KMS-11 (cell line): Measurements from ENCODE around the gene TTLL11.

ENCODE experiments used
- H2AFZ ChIP-seq: fragments of 200-600 bp; sonication (generic); 2 replicates; pipeline ENCODE4 v1.6.1; 2016; ENCODE audit warnings: antibody characterized with exemption, mixed run types, low read depth
- H3K27ac ChIP-seq: fragments of 200-600 bp; sonication (generic); 2 replicates; pipeline ENCODE4 v1.6.1; 2016; ENCODE audit warnings: mild to moderate bottlenecking, mixed run types
- H3K27me3 ChIP-seq: fragments of 200-600 bp; sonication (generic); 2 replicates; pipeline ENCODE4 v1.6.1; 2017; ENCODE audit warnings: mild to moderate bottlenecking, low read depth, mixed run types, moderate library complexity; ENCODE audit not compliant: insufficient read depth
- H3K36me3 ChIP-seq: fragments of 200-600 bp; sonication (generic); 2 replicates; pipeline ENCODE4 v1.6.1; 2017; ENCODE audit warnings: mild to moderate bottlenecking, mixed run types; ENCODE audit not compliant: insufficient read depth
- H3K4me1 ChIP-seq: fragments of 200-600 bp; sonication (generic); 2 replicates; pipeline ENCODE4 v1.6.1; 2016; ENCODE audit warnings: mild to moderate bottlenecking, low read depth, mixed run types; ENCODE audit not compliant: poor library complexity, severe bottlenecking
- H3K4me2 ChIP-seq: fragments of 200-600 bp; sonication (generic); 2 replicates; pipeline ENCODE4 v1.7.0; 2016; ENCODE audit warnings: mild to moderate bottlenecking, mixed run types
- H3K4me3 ChIP-seq: fragments of 200-600 bp; sonication (generic); IDR thresholded peaks from 2 replicates; pipeline ENCODE4 v1.6.1; 2017; ENCODE audit warnings: low read depth, low read length, mixed read lengths; ENCODE audit not compliant: insufficient read depth
- H3K79me2 ChIP-seq: fragments of 200-600 bp; sonication (generic); 2 replicates; pipeline ENCODE4 v1.6.1; 2016; ENCODE audit warnings: low read depth, mixed run types; ENCODE audit not compliant: insufficient read depth
- H3K9ac ChIP-seq: fragments of 200-600 bp; sonication (generic); 2 replicates; pipeline ENCODE4 v1.6.1; 2016; ENCODE audit warnings: mild to moderate bottlenecking, mixed run types
- H4K20me1 ChIP-seq: fragments of 200-600 bp; sonication (generic); 2 replicates; pipeline ENCODE4 v1.6.1; 2016; ENCODE audit warnings: mild to moderate bottlenecking, mixed run types; ENCODE audit not compliant: insufficient read depth
- CTCF ChIP-seq: fragments of 200-600 bp; sonication (generic); conservative IDR thresholded peaks from 2 replicates; pipeline ENCODE4 v1.6.1; 2017; ENCODE audit warnings: low read depth, mild to moderate bottlenecking, antibody characterized with exemption, low read length, moderate library complexity, mixed read lengths

The TTLL11 gene

GRCh38 chr9:121812159-121812735, 280.9 kb downstream of the TTLL11 start:
- no peak overlapping the region for H3K9ac ChIP-seq
- H3K36me3 ChIP-seq: no peaks in the 10 kb centered on the region
- H3K27ac ChIP-seq: no peak overlapping the region
- no peak overlapping the region for H3K4me2 ChIP-seq
- H4K20me1 ChIP-seq: no peaks in the 10 kb centered on the region
- no peaks in the 10 kb centered on the region for H3K27me3 ChIP-seq
- H3K4me1 ChIP-seq: no peaks in the 10 kb centered on the region
- H3K4me3 ChIP-seq: no peak overlapping the region
- no peak for TF ChIP-seq CTCF
- no peaks in the 10 kb centered on the region for H3K79me2 ChIP-seq
- H2AFZ ChIP-seq: no peak overlapping the region

- Histone ChIP-seq H3K27me3 (no peaks in the 10 kb centered on the region), H3K4me3 (no peak overlapping the region), H3K4me2 (no peak overlapping the region), H3K36me3 (no peaks in the 10 kb centered on the region), H3K9ac (no peak overlapping the region), H3K27ac (no peak overlapping the region), H3K4me1 (no peaks in the 10 kb centered on the region), H2AFZ (no peak overlapping the region), H4K20me1 (no peaks in the 10 kb centered on the region), H3K79me2 (no peaks in the 10 kb centered on the region)
- no peak for TF ChIP-seq CTCF
Measured at GRCh38 chr9:121811751-121812150, 281.4 kb downstream of the TTLL11 start.

GRCh38 chr9:121811140-121811539, 282.0 kb downstream of the TTLL11 start:
- Histone ChIP-seq H3K27ac (no peak overlapping the region), H3K27me3 (no peaks in the 10 kb centered on the region), H2AFZ (no peak overlapping the region), H4K20me1 (no peaks in the 10 kb centered on the region), H3K79me2 (no peaks in the 10 kb centered on the region), H3K4me1 (no peaks in the 10 kb centered on the region), H3K9ac (no peak overlapping the region), H3K4me3 (no peak overlapping the region), H3K36me3 (no peaks in the 10 kb centered on the region), H3K4me2 (no peak overlapping the region)
- TF ChIP-seq CTCF: no peak

GRCh38 chr9:121810489-121810888, 282.6 kb downstream of the TTLL11 start:
- no peak overlapping the region for H3K9ac ChIP-seq
- TF ChIP-seq CTCF: no peak
- no peak overlapping the region for H3K4me2 ChIP-seq

More at GRCh38 chr9:121810489-121810888, 282.6 kb downstream of the TTLL11 start:
- no peak overlapping the region for H3K4me3 ChIP-seq
- H2AFZ ChIP-seq: no peak overlapping the region
- H4K20me1 ChIP-seq: no peaks in the 10 kb centered on the region
- no peaks in the 10 kb centered on the region for H3K79me2 ChIP-seq
- no peaks in the 10 kb centered on the region for H3K36me3 ChIP-seq
- H3K27ac ChIP-seq: no peak overlapping the region
- no peaks in the 10 kb centered on the region for H3K27me3 ChIP-seq
- H3K4me1 ChIP-seq: no peaks in the 10 kb centered on the region
